GM08714 (cell line): ENCODE data around the gene STAG2.
"Not testable (repeated sequence)": the region's sequence is repeated elsewhere in the genome, so short reads cannot be mapped to it uniquely, and the experiment has no call there.

ENCODE experiments used
- H3K4me3 ChIP-seq: fragments of 200-500 bp; sonication (Bioruptor generic); 2 replicates; pipeline ENCODE4 v1.5.1; 2014; ENCODE audit warnings: mild to moderate bottlenecking, low read length, inconsistent platforms
- ZNF274 ChIP-seq: IDR thresholded peaks from 2 replicates; pipeline ENCODE4 v1.6.1; 2012; ENCODE audit warnings: mild to moderate bottlenecking, low read depth, low read length

STAG2 gene

DNA sequence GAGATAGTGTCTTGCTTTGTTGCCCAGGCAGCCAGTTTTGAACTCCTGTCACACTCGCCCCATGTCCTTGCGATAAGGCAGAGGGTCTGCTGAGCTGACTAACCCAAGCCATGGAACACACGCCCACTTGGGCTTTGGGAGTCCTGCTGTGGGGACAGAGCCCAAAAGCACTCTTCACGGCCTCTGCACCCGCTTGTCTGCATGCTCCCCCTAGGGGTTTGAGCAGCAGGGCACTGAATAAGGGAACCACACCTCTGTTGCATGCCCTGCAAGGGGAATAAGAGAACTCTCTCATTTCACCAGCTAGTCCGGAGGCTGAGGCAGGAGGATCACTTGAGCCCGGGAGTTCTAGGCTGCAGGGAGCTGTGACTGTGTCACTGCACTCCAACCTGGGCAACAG lies 166.0 kb downstream of the STAG2 start:
- H3K4me3 ChIP-seq: no peak overlapping the region
- TF ChIP-seq ZNF274: no peak

DNA sequence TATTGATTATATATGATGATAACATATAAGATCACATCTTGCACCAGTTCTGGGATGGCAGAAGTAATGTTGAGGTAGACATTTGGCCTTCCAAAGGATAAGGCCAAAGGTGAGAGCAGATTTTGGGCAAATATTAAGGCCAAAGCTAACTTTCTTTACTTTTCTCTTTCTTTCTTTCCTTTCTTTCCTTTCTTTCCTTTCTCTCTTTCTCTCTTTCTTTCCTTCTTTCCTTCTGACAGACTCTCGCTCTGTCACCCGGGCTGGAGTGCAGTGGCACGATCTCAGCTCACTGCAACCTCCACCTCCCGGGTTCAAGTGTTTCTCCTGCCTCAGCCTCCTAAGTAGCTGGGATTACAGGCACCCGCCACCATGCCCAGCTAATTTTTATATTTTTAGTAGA lies 170.9 kb downstream of the STAG2 start:
- H3K4me3 ChIP-seq: not testable (repeated sequence)

DNA sequence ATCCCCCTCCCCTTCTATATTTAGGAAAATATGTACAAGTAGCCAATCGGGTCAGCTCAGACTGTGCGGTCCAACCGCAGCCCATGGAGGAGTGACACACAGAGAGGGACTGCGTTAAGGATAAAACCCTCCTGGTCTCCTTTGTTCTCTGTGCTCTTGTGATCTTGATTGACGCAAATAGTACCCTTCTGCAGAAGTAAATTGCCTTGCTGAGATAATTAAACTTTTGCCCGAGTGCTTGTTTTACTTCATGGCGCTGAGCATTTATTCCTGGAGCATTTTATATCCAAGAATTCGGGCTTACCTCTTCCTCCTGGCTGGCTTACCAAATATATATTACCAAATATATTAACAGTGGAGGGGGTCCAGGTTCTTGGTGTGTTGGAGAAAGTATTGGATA lies 184.2 kb downstream of the STAG2 start:
- no peak overlapping the region for H3K4me3 ChIP-seq
- TF ChIP-seq ZNF274: no peak

DNA sequence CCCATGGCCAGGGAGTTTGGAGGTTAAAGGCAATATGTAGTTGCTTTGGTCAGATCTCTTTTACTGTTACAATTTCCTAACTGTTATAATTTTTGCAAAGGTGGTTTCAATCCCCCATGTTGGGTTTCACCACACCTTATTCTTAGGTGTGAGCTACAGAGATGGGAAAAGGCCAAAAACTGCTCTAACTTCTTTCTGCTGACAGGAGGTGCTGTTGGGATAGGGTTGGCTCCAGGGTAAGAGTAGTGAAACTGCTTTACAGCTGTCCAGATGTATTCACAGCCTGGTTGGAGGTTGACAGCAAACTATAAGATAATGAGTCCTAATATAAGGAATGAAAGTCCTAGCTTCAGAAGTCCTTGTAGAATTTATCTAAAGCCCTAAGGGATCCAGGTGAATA lies 189.7 kb downstream of the STAG2 start:
- H3K4me3 ChIP-seq: no peak overlapping the region
- TF ChIP-seq ZNF274: no peak
